Uterus (tissue), 2 donors: ENCODE measurements around the gene CD160.
"Not testable (repeated sequence)": the region's sequence is repeated elsewhere in the genome, so short reads cannot be mapped to it uniquely, and the experiment has no call there.

Experiments
- CTCF ChIP-seq, 4 experiments: fragments of 200-600 bp in 2 of 4; fragments of 450-650 bp in 2 of 4; sonication (generic) in 2 of 4; IDR thresholded peaks; one replicate each; pipeline ENCODE4 v1.5.1; 2016 to 2019; ENCODE audit warnings: antibody characterized with exemption in 4 of 4, mild to moderate bottlenecking in 2 of 4, moderate library complexity in 1 of 4
- POLR2A ChIP-seq, 2 donors: fragments of 450-650 bp; IDR thresholded peaks; one replicate each; pipeline ENCODE4 v1.6.1; 2016; ENCODE audit warnings: antibody characterized with exemption in 2 of 2, mild to moderate bottlenecking in 1 of 2, moderate library complexity in 1 of 2

- not testable (repeated sequence) for TF ChIP-seq CTCF, POLR2A (IDR thresholded peaks at IDR 0.05)
Measured at GRCh38 chr1:145686078-145686477, 33.2 kb upstream of the CD160 start.
